NCI-H2171 (cell line): ENCODE results near the gene LYPD3.

Source experiments
- DNase-seq: peaks from one replicate; lab custom pipeline; 2025; lab: John Stamatoyannopoulos, UW

The LYPD3 gene

GRCh38 chr19:43430976-43431375 is 34.4 kb downstream of the LYPD3 start:
- DNase-seq: no peak

- no peak for DNase-seq
These were observed 35.2 kb downstream of the LYPD3 start for GRCh38 chr19:43430142-43430710.

- no peak for DNase-seq
These were observed 36.0 kb downstream of the LYPD3 start for GRCh38 chr19:43429395-43429794.

GRCh38 chr19:43425567-43426392 is 39.6 kb downstream of the LYPD3 start:
- no peak for DNase-seq

GRCh38 chr19:43423779-43424178 is 41.6 kb downstream of the LYPD3 start:
- DNase-seq: no peak

- no peak for DNase-seq
These were observed 42.7 kb downstream of the LYPD3 start for GRCh38 chr19:43422689-43423066.

- no peak for DNase-seq
These were observed 43.3 kb downstream of the LYPD3 start for GRCh38 chr19:43422000-43422688.

GRCh38 chr19:43420954-43421353 is 44.5 kb downstream of the LYPD3 start:
- no peak for DNase-seq

- no peak for DNase-seq
These were observed 48.3 kb downstream of the LYPD3 start for GRCh38 chr19:43416951-43417623.

GRCh38 chr19:43414554-43414953 is 50.9 kb downstream of the LYPD3 start, which contains the start of gene TEX101:
Gene TEX101, plus strand, starts transcription at chr19:43414890. Its CDS starts 1,030 bp downstream, at chr19:43415920.
- no peak for DNase-seq

GRCh38 chr19:43412441-43412840 is 53.0 kb downstream of the LYPD3 start:
- no peak for DNase-seq
